Panc1 (cell line): Measurements from ENCODE around the gene MAGI2. TPM values are rescaled to one million over a fixed set of nuclear protein-coding genes. Genes with fewer than 3 reads are reported as not detected.

Experiments used
- ATAC-seq: fragments of 200-7000 bp; cut with Tn5 transposase; 2 replicates; pipeline ENCODE4 v1.9.1; 2020; ENCODE audit warnings: mild to moderate bottlenecking, moderate library complexity
- BruUV-seq: library from RNA; stranded (reverse); fragments of 400-500 nt; replicated peaks from 2 replicates; lab custom pipeline; 2021; lab: Mats Ljungman, UMichigan
- CTCF ChIA-PET: fragments of 300-600 bp; sonication (Branson Sonifier 250); formaldehyde crosslinking; loops from one replicate; lab custom pipeline; 2022; ENCODE audit warnings: antibody characterized with exemption; lab: Charles Lee
- POLR2A ChIA-PET: fragments of 300-600 bp; sonication (Branson Sonifier 250); formaldehyde crosslinking; loops from one replicate; lab custom pipeline; 2022; ENCODE audit warnings: antibody characterized with exemption; lab: Charles Lee
- DNase-seq: peaks from one replicate; pipeline ENCODE4 v3.0.0-alpha.2; 2010; ENCODE audit warnings: low read depth, low spot score
- H3K27ac ChIP-seq: 2 replicates; pipeline ENCODE4 v1.5.1; 2011; ENCODE audit warnings: mild to moderate bottlenecking, low read length, inconsistent platforms
- H3K27me3 ChIP-seq: fragments of 200-500 bp; sonication (Bioruptor generic); 2 replicates; pipeline ENCODE4 v1.6.0; 2014; ENCODE audit warnings: low read length, inconsistent platforms; ENCODE audit not compliant: control insufficient read depth, insufficient read depth
- H3K36me3 ChIP-seq: fragments of 200-500 bp; sonication (Bioruptor generic); 2 replicates; pipeline ENCODE4 v1.5.1; 2014; ENCODE audit warnings: inconsistent platforms, mild to moderate bottlenecking, low read length, moderate library complexity; ENCODE audit not compliant: control insufficient read depth, insufficient read depth
- H3K4me1 ChIP-seq: 2 replicates; pipeline ENCODE4 v1.5.1; 2011; ENCODE audit warnings: inconsistent platforms, mild to moderate bottlenecking, low read length, moderate library complexity; ENCODE audit not compliant: control insufficient read depth, insufficient read depth
- H3K4me3 ChIP-seq, 2 experiments: 2 replicates each; pipeline ENCODE4 v1.5.1; 2011 to 2012; ENCODE audit warnings: low read depth in 2 of 2, low read length in 2 of 2, mild to moderate bottlenecking in 2 of 2, inconsistent platforms in 1 of 2, moderate library complexity in 1 of 2
- H3K9me3 ChIP-seq: fragments of 200-500 bp; sonication (Bioruptor generic); 2 replicates; pipeline ENCODE4 v1.5.1; 2014; ENCODE audit warnings: low read depth, mild to moderate bottlenecking, inconsistent platforms, low read length, moderate library complexity; ENCODE audit not compliant: control insufficient read depth, insufficient read depth
- POLR2AphosphoS5 ChIP-seq: IDR thresholded peaks from 2 replicates; pipeline ENCODE4 v1.6.1; 2012; ENCODE audit warnings: mild to moderate bottlenecking, low read depth, low read length, moderate library complexity
- SIN3A ChIP-seq: IDR thresholded peaks from 2 replicates; pipeline ENCODE4 v1.6.1; 2012; ENCODE audit warnings: low read depth, mild to moderate bottlenecking, low read length, moderate library complexity, borderline replicate concordance; ENCODE audit not compliant: insufficient read depth
- TCF7L2 ChIP-seq: IDR thresholded peaks from 2 replicates; pipeline ENCODE4 v1.6.1; 2011; ENCODE audit warnings: mild to moderate bottlenecking, low read depth, low read length, inconsistent platforms
- in situ Hi-C: cut with HindIII; loops from 2 replicates; pipeline ENCODE4 v1.10.0; 2016; ENCODE audit warnings: low sequenced_read_pairs, low pct_unique_long_range_greater_than_20kb
- intact Hi-C: fragments of 100-400 bp; cut with micrococcal nuclease; formaldehyde crosslinking; loops from one replicate; pipeline ENCODE4 v1.10.0; 2022; ENCODE audit not compliant: unreplicated experiment
- total RNA-seq: library from RNA; stranded (reverse); gene quantifications from one replicate; pipeline ENCODE4 v1.2.1, GENCODE V29; 2021; ENCODE audit not compliant: unreplicated experiment
- TF ChIP-seq, protein P1 (sequence below): fragments of 450-650 bp; IDR thresholded peaks from 2 replicates; pipeline ENCODE4 v1.5.1; 2017; ENCODE audit warnings: mild to moderate bottlenecking
- TF ChIP-seq, protein P2 (sequence below), 2 experiments: IDR thresholded peaks; 2 replicates each; pipeline ENCODE4 v1.6.1; 2011 to 2012; ENCODE audit warnings: low read depth in 2 of 2, control low read depth in 1 of 2, low read length in 1 of 2, mild to moderate bottlenecking in 1 of 2, moderate library complexity in 1 of 2; ENCODE audit not compliant: insufficient read depth in 1 of 2

The MAGI2 gene
- total RNA-seq, 1 experiment from 2014 or later: 5.4 TPM

DNA sequence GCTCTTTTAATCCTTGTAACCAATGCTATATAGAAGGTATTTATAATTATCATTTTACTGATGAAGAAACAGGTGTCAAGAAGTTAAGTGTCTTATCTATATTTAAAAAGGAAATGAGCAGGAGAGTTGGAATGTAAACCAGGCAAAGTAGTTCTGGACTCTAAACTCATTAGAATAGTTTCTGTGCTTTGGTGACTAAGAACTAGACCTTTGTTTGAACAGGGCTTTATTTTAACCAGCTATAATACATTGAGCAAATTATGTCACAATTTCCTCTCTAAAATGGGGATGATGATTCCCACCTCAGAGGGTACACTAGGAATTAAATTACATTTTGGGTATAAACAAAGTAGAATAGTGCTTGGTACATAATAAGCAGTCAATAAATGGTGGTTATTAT lies 236.0 kb downstream of the MAGI2 start:
- TF ChIP-seq SIN3A (no peak), TCF7L2 (no peak)
- TF ChIP-seq, protein P1, sequence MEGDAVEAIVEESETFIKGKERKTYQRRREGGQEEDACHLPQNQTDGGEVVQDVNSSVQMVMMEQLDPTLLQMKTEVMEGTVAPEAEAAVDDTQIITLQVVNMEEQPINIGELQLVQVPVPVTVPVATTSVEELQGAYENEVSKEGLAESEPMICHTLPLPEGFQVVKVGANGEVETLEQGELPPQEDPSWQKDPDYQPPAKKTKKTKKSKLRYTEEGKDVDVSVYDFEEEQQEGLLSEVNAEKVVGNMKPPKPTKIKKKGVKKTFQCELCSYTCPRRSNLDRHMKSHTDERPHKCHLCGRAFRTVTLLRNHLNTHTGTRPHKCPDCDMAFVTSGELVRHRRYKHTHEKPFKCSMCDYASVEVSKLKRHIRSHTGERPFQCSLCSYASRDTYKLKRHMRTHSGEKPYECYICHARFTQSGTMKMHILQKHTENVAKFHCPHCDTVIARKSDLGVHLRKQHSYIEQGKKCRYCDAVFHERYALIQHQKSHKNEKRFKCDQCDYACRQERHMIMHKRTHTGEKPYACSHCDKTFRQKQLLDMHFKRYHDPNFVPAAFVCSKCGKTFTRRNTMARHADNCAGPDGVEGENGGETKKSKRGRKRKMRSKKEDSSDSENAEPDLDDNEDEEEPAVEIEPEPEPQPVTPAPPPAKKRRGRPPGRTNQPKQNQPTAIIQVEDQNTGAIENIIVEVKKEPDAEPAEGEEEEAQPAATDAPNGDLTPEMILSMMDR: no peak
- H3K27ac ChIP-seq: no peak overlapping the region
- in situ Hi-C loops (no loop called here), intact Hi-C loops (no loop called here)
- H3K36me3 ChIP-seq: no peaks in the 10 kb centered on the region
- DNase-seq (no peak), ATAC-seq (no peak)
- H3K27me3 ChIP-seq: no peaks in the 10 kb centered on the region
- no peak overlapping the region for H3K4me3 ChIP-seq
- CTCF ChIA-PET: no interaction called here
- H3K9me3 ChIP-seq: no peaks in the 10 kb centered on the region
- BruUV-seq: no TSS peak
- POLR2A ChIA-PET: no interaction called here
- H3K4me1 ChIP-seq: 0 out of 2 replicates have a peak, but pooled peaks cover under 1% of the 10 kb centered on the region

- intact Hi-C loops: no loop called here
- in situ Hi-C loops: no loop called here
- H3K9me3 ChIP-seq: no peaks in the 10 kb centered on the region
- H3K27me3 ChIP-seq: no peaks in the 10 kb centered on the region
- DNase-seq (no peak), ATAC-seq (no peak)
- peaks cover 3% of the 10 kb centered on the region; the same call in 1 of the 2 replicates for H3K4me1 ChIP-seq
- CTCF ChIA-PET: no interaction called here
- no peak overlapping the region for H3K27ac ChIP-seq
- BruUV-seq: no TSS peak
- H3K36me3 ChIP-seq: no peaks in the 10 kb centered on the region
- POLR2A ChIA-PET: no interaction called here
- no peak for TF ChIP-seq SIN3A
- TF ChIP-seq, protein P2, sequence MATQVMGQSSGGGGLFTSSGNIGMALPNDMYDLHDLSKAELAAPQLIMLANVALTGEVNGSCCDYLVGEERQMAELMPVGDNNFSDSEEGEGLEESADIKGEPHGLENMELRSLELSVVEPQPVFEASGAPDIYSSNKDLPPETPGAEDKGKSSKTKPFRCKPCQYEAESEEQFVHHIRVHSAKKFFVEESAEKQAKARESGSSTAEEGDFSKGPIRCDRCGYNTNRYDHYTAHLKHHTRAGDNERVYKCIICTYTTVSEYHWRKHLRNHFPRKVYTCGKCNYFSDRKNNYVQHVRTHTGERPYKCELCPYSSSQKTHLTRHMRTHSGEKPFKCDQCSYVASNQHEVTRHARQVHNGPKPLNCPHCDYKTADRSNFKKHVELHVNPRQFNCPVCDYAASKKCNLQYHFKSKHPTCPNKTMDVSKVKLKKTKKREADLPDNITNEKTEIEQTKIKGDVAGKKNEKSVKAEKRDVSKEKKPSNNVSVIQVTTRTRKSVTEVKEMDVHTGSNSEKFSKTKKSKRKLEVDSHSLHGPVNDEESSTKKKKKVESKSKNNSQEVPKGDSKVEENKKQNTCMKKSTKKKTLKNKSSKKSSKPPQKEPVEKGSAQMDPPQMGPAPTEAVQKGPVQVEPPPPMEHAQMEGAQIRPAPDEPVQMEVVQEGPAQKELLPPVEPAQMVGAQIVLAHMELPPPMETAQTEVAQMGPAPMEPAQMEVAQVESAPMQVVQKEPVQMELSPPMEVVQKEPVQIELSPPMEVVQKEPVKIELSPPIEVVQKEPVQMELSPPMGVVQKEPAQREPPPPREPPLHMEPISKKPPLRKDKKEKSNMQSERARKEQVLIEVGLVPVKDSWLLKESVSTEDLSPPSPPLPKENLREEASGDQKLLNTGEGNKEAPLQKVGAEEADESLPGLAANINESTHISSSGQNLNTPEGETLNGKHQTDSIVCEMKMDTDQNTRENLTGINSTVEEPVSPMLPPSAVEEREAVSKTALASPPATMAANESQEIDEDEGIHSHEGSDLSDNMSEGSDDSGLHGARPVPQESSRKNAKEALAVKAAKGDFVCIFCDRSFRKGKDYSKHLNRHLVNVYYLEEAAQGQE (IDR thresholded peaks at IDR 0.05; ENCODE audit: insufficient read depth in 1 of 2, low read depth in 2 of 2, low read length in 1 of 2): no peak
- TF ChIP-seq, protein P1: no peak
- no peak for TF ChIP-seq TCF7L2
- TF ChIP-seq POLR2AphosphoS5: no peak
- no peak overlapping the region for H3K4me3 ChIP-seq
Measured at GRCh38 chr7:79216236-79216635, 237.2 kb downstream of the MAGI2 start.
